ENCODE results near the gene KIF19.

GRCh38 chr17:74304184-74304583, 21.8 kb upstream of the KIF19 start:
- TF ChIP-seq, protein P1, sequence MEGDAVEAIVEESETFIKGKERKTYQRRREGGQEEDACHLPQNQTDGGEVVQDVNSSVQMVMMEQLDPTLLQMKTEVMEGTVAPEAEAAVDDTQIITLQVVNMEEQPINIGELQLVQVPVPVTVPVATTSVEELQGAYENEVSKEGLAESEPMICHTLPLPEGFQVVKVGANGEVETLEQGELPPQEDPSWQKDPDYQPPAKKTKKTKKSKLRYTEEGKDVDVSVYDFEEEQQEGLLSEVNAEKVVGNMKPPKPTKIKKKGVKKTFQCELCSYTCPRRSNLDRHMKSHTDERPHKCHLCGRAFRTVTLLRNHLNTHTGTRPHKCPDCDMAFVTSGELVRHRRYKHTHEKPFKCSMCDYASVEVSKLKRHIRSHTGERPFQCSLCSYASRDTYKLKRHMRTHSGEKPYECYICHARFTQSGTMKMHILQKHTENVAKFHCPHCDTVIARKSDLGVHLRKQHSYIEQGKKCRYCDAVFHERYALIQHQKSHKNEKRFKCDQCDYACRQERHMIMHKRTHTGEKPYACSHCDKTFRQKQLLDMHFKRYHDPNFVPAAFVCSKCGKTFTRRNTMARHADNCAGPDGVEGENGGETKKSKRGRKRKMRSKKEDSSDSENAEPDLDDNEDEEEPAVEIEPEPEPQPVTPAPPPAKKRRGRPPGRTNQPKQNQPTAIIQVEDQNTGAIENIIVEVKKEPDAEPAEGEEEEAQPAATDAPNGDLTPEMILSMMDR (conservative IDR thresholded peaks at IDR 0.05 in 1 of 2, IDR thresholded peaks at IDR 0.05 in 1 of 2; ENCODE audit: extremely low read depth in 1 of 2, insufficient read depth in 1 of 2, low read depth in 1 of 2, low read length in 2 of 2) = no peak
- no peak for TF ChIP-seq EZH2 (IDR thresholded peaks at IDR 0.05; ENCODE audit: borderline replicate concordance, low read length)
